SU-DHL-6 (cell line): ENCODE results near the gene TMEM263.

Source experiments
- CTCF ChIP-seq: fragments of 200-600 bp; sonication (generic); IDR thresholded peaks from one replicate; pipeline ENCODE4 v1.5.1; 2017; ENCODE audit warnings: antibody characterized with exemption, mild to moderate bottlenecking, low read length, moderate library complexity; ENCODE audit not compliant: insufficient read depth, poor library complexity, severe bottlenecking
- EZH2phosphoT487 ChIP-seq: fragments of 200-600 bp; sonication (generic), shearing (Covaris generic); conservative IDR thresholded peaks from 2 replicates; pipeline ENCODE4 v1.6.1; 2018; ENCODE audit warnings: mild to moderate bottlenecking, antibody characterized with exemption, low read length, moderate library complexity, mixed read lengths

GRCh38 chr12:107007411-107007810 lies 51.7 kb downstream of the TMEM263 start:
- TF ChIP-seq CTCF, result no peak
- no peak for TF ChIP-seq EZH2phosphoT487
